ENCODE results near the gene MAP1LC3B2. TPM values are rescaled to one million over a fixed set of nuclear protein-coding genes. Genes with fewer than 3 reads are reported as not detected.

The MAP1LC3B2 gene
- total and polyA plus RNA-seq, 10 of the 15 experiments (the other 5 are each of a cell fraction or from before 2014, with no cell fraction given) = 0.23 to 2.7 (median 0.72) TPM; not detected in 3

GRCh38 chr12:116590561-116590960 is 31.4 kb downstream of the MAP1LC3B2 start:
- Histone ChIP-seq H3K4me1 (ENCODE audit: control insufficient read depth, insufficient read depth, low read length) (no peaks in the 10 kb centered on the region), H3K36me3 (ENCODE audit: control insufficient read depth in 2 of 2, insufficient read depth in 2 of 2, low read length in 1 of 2) (no peaks in the 10 kb centered on the region), H3K9ac (ENCODE audit: control insufficient read depth, insufficient read depth, low read length) (no peak overlapping the region), H3K27me3 (replicated peaks in 1 of 2; ENCODE audit: control insufficient read depth in 2 of 2, insufficient read depth in 2 of 2, low read length in 1 of 2) (no peaks in the 10 kb centered on the region; a peak in 1 of 4 replicates), H4K20me1 (ENCODE audit: control insufficient read depth, insufficient read depth) (no peaks in the 10 kb centered on the region), H3K9me3 (replicated peaks; ENCODE audit: control insufficient read depth, insufficient read depth, low read length) (no peaks in the 10 kb centered on the region; the same call in 2 of the 3 replicates), H3K4me3 (no peak overlapping the region), H3K27ac (ENCODE audit: control insufficient read depth, insufficient read depth) (no peak overlapping the region), H3K4me2 (ENCODE audit: control insufficient read depth, insufficient read depth) (no peak overlapping the region), H2AFZ (ENCODE audit: control insufficient read depth, low read depth, low read length) (no peak overlapping the region), H3K79me2 (ENCODE audit: control insufficient read depth, insufficient read depth, low read length) (no peaks in the 10 kb centered on the region)
- CTCF ChIA-PET = interaction anchor here (0.7 to 1.4 kb wide), 4 partner anchors 12 to 354 kb away, joined by 3 to 4 read pairs (median 4); no protein-coding TSS in a partner anchor
- intact Hi-C loops (cut with micrococcal nuclease; ENCODE audit: unreplicated experiment) (no loop called here), in situ Hi-C loops (cut with MboI) (loop anchor here (10.0 kb wide), 1 partner anchor 586 kb away; no protein-coding TSS in a partner anchor)
- no peak for TF ChIP-seq CHD1 (IDR thresholded peaks at IDR 0.05; ENCODE audit: low read depth, low read length)
- 0 out of 2 replicates have a peak, but pooled peaks have one; percentile 24 for TF ChIP-seq RAD21 (IDR thresholded peaks at IDR 0.05; ENCODE audit: insufficient read depth, low read depth, low read length)
- SMC1A ChIA-PET (ENCODE audit: uncharacterized antibody, unreplicated experiment) = no interaction called here
- ATAC-seq (peak; percentile 37; the same call in 2 of the 3 replicates), FAIRE-seq (no peak), DNase-seq (ENCODE audit: low read depth, low spot score) (no peak)
- RAD21 ChIA-PET (ENCODE audit: unreplicated experiment) = no interaction called here
- 0% methylated on average over 1 of the region's 1 CpG for WGBS (ENCODE audit: insufficient coverage, insufficient replicate concordance, low lambda C conversion rate, missing lambda C conversion rate)
- BruUV-seq (replicated peaks) = no TSS peak
- POLR2A ChIA-PET = no interaction called here

- Histone ChIP-seq H2AFZ (ENCODE audit: control insufficient read depth, low read depth, low read length) (no peak overlapping the region), H3K9ac (ENCODE audit: control insufficient read depth, insufficient read depth, low read length) (no peak overlapping the region), H3K9me3 (replicated peaks; ENCODE audit: control insufficient read depth, insufficient read depth, low read length) (no peaks in the 10 kb centered on the region; the same call in 2 of the 3 replicates), H3K4me3 (no peak overlapping the region), H3K27me3 (replicated peaks in 1 of 2; ENCODE audit: control insufficient read depth in 2 of 2, insufficient read depth in 2 of 2, low read length in 1 of 2) (no peaks in the 10 kb centered on the region; a peak in 1 of 4 replicates), H3K4me2 (ENCODE audit: control insufficient read depth, insufficient read depth) (no peak overlapping the region), H4K20me1 (ENCODE audit: control insufficient read depth, insufficient read depth) (no peaks in the 10 kb centered on the region), H3K27ac (ENCODE audit: control insufficient read depth, insufficient read depth) (no peak overlapping the region), H3K4me1 (ENCODE audit: control insufficient read depth, insufficient read depth, low read length) (no peaks in the 10 kb centered on the region), H3K36me3 (ENCODE audit: control insufficient read depth in 2 of 2, insufficient read depth in 2 of 2, low read length in 1 of 2) (no peaks in the 10 kb centered on the region), H3K79me2 (ENCODE audit: control insufficient read depth, insufficient read depth, low read length) (no peaks in the 10 kb centered on the region)
- in situ Hi-C loops (cut with MboI) (loop anchor here (10.0 kb wide), 1 partner anchor 587 kb away; no protein-coding TSS in a partner anchor), intact Hi-C loops (cut with micrococcal nuclease; ENCODE audit: unreplicated experiment) (no loop called here)
- BruUV-seq (replicated peaks) = no TSS peak
- ATAC-seq = no peak
- no peak for FAIRE-seq
- WGBS (ENCODE audit: insufficient coverage, insufficient replicate concordance, low lambda C conversion rate, missing lambda C conversion rate) = 55% methylated on average over 11 of the region's 11 CpGs
- SMC1A ChIA-PET (ENCODE audit: uncharacterized antibody, unreplicated experiment) = no interaction called here
- DNase-seq (ENCODE audit: low read depth, low spot score) = no peak
- CTCF ChIA-PET = interaction anchor here (1.2 kb wide), 1 partner anchor 10 kb away, joined by 3 read pairs; no protein-coding TSS in a partner anchor
- RAD21 ChIA-PET (ENCODE audit: unreplicated experiment) = no interaction called here
- POLR2A ChIA-PET = interaction anchor here (1.1 kb wide), 1 partner anchor 31 kb away, joined by 4 read pairs; no protein-coding TSS in a partner anchor
- TF ChIP-seq ZSCAN29 (IDR thresholded peaks at IDR 0.05) = no peak
- TF ChIP-seq RB1 (IDR thresholded peaks at IDR 0.05; ENCODE audit: borderline replicate concordance) = no peak
- no peak for TF ChIP-seq PKNOX1 (IDR thresholded peaks at IDR 0.05)
- TF ChIP-seq POLR2AphosphoS2 (IDR thresholded peaks at IDR 0.05; ENCODE audit: low read depth, low read length) = no peak
- TF ChIP-seq SRF (IDR thresholded peaks at IDR 0.05; ENCODE audit: low read depth in 2 of 2, low read length in 2 of 2) = no peak
- TF ChIP-seq MEF2A (IDR thresholded peaks at IDR 0.05; ENCODE audit: insufficient read depth, low read depth, low read length) = no peak
- no peak for TF ChIP-seq MLLT1 (IDR thresholded peaks at IDR 0.05)
- no peak for TF ChIP-seq SUPT20H (IDR thresholded peaks at IDR 0.05; ENCODE audit: borderline replicate concordance, control insufficient read depth, low read depth, low read length)
- TF ChIP-seq RUNX3 (IDR thresholded peaks at IDR 0.05; ENCODE audit: low read length) = no peak
- no peak for TF ChIP-seq IRF5 (IDR thresholded peaks at IDR 0.05; ENCODE audit: borderline replicate concordance)
Observed at GRCh38 chr12:116591855-116592637, 32.9 kb downstream of the MAP1LC3B2 start.
